Measurements from ENCODE around the gene FNDC3B.

DNA sequence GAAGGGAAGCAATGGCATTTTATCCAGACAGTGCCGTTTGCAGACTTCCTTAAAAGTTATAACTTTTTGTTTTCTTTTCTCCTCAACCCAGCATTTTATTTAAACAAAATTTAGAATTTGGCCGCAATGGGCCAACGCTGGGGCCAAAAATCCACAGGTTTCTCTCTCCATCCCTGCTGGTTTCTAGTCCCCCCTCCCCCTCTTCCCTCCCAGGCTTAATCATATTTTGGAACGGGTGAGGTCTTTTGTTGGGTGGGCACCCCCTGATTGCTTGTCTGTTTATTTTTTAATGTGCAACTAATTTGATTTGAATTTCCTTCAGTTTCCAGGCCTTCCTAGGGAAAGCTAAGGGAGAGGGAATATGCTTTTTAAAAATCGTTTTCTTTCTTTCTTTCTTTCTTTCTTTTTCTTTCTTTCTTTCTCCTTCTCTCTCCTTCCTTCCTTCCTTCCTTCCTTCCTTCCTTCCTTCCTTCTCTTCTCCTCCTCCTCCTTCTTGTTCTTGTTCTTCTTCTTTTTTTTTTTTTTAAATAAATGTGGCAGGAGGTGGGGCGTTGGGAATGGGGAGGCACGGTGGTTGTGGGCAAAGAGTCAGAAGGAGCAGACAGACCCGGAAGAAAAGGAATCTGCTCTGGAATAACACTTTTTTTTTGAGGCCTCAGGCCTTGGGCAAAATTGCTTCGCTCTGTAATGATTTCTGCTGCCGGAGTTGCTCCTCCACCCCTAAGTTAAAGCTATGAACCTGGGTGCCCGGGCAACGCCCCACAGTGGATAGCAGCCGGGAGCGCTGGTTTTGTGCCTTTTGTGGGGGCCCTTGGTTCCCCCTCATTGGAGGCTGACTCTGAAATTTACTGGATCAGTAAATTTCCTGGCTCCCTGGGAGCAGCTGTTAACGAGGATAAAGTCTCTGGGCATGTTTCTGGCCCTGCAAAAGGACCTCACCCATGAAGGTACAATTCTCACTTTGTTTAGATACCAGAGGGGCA, 1.9 kb downstream of the FNDC3B start:
- TF ChIP-seq, protein P1, sequence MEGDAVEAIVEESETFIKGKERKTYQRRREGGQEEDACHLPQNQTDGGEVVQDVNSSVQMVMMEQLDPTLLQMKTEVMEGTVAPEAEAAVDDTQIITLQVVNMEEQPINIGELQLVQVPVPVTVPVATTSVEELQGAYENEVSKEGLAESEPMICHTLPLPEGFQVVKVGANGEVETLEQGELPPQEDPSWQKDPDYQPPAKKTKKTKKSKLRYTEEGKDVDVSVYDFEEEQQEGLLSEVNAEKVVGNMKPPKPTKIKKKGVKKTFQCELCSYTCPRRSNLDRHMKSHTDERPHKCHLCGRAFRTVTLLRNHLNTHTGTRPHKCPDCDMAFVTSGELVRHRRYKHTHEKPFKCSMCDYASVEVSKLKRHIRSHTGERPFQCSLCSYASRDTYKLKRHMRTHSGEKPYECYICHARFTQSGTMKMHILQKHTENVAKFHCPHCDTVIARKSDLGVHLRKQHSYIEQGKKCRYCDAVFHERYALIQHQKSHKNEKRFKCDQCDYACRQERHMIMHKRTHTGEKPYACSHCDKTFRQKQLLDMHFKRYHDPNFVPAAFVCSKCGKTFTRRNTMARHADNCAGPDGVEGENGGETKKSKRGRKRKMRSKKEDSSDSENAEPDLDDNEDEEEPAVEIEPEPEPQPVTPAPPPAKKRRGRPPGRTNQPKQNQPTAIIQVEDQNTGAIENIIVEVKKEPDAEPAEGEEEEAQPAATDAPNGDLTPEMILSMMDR (IDR thresholded peaks at IDR 0.05): no peak
- TF ChIP-seq ZFX (IDR thresholded peaks at IDR 0.05; ENCODE audit: borderline replicate concordance): no peak
